ENCODE data around the gene HAPLN2.
"Not testable (repeated sequence)": the region's sequence is repeated elsewhere in the genome, so short reads cannot be mapped to it uniquely, and the experiment has no call there.

The HAPLN2 gene

DNA sequence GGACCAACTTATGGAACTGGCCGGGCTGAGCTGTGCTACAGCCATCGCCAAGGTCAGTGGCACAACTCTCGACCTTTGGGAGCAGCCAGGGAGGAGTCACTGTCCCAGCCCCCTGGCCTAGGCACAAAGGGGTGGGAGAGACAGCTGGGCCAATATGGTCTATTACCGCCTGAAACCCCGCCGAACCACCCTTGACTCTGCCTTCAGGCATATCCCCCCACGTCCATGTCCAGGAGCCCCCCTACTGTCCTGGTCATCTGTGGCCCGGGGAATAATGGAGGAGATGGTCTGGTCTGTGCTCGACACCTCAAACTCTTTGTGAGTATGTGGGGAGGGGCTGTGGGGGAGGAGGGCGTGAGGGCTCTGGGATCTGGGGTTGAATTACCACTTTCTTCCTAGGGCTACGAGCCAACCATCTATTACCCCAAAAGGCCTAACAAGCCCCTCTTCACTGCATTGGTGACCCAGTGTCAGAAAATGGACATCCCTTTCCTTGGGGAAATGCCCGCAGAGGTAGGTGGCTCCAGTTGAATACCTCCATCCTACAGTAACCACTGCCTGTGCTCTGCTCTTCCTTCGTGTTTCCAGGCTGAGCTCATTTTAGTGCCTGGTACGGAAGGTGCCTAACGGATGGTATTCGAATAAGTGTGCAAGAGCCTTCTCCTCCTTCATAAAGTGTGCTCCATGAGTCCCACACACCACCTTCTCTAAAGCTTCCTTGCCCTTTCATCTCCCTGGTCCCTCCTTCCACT lies 26.9 kb upstream of the HAPLN2 start:
- no peak for DNase-seq

GRCh38 chr1:156592910-156593660 lies 26.1 kb upstream of the HAPLN2 start:
- DNase-seq: no peak

GRCh38 chr1:156593661-156593989 lies 25.6 kb upstream of the HAPLN2 start:
- no peak for DNase-seq

- no peak for DNase-seq
These were observed 25.0 kb upstream of the HAPLN2 start for GRCh38 chr1:156594190-156594589.

DNA sequence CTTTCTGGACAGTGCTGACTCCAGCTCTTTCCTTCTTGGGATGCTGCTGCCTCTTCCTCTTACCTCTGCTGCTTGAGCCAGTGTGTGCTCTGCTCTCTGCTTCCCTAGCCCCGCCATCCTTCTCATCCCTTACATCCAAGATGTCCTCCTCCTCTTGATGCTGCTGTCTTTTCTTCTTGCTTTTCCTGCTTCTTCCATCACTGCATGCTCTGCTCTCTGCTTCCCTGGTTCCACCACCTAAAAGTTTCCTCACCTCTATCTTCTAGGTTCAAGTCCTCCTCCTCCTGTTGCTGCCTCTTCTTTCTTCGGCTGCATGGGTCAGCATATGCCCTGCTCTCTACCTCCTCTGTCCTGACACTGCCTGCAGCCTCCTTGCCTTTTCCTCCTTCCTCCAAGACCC lies 24.2 kb upstream of the HAPLN2 start:
- DNase-seq: no peak

DNA sequence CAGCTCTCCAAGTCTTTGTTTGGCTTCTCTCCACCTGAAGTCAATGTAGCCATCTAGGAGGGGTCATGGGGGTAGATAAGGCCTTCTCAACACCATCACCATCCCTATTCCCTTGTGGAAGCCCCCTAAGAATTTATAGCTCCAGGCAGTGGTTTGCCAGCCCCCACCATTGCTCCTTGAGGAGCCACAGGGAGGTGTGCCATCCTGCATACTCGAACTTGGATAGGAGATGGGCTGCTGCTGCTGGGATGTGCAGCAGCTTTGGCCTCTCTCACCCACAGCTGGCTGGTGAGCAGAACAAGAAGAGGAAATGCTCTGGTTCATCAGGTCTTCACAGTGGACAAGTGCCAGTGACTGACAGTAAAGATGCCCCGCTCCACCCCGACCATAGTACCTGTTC lies 22.8 kb upstream of the HAPLN2 start:
- no peak for DNase-seq

- no peak for DNase-seq
These were observed 21.1 kb upstream of the HAPLN2 start for GRCh38 chr1:156598125-156598524.

DNA sequence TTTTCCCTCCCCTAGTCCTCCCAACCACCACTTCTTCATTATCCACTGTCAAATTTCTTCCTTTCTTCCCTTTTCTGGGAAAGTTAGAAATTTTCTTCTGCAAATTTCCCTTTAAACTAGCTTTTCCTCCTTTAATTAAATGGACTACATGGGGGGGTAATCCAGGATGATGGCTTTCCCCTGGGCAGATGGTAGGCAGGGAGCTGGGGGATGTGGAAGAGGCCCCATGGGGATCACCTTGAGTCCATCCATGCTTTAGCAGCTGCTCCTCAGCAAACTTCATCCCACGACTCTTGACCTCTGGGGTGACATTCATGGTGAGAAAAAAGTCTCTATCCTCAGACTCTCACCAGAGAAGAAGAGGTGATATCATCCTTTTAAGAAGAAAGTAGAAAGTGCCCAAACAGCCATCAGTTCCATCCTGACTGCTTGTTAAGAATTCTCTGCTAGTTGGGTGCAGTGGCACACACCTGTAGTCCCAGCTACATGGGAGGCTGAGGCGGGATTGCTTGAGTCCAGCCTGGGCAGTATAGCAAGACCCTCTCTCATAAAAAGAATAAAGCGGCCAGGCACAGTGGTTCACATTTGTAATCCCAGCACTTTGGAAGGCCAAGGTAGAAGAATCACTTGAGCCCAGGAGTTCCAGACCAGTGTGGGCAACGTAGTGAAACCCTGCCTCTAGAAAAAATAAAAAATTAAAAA lies 20.3 kb upstream of the HAPLN2 start:
- no peak for DNase-seq

GRCh38 chr1:156599811-156600210 lies 19.4 kb upstream of the HAPLN2 start:
- DNase-seq: no peak

GRCh38 chr1:156600733-156601121 lies 18.5 kb upstream of the HAPLN2 start:
- no peak for DNase-seq

DNA sequence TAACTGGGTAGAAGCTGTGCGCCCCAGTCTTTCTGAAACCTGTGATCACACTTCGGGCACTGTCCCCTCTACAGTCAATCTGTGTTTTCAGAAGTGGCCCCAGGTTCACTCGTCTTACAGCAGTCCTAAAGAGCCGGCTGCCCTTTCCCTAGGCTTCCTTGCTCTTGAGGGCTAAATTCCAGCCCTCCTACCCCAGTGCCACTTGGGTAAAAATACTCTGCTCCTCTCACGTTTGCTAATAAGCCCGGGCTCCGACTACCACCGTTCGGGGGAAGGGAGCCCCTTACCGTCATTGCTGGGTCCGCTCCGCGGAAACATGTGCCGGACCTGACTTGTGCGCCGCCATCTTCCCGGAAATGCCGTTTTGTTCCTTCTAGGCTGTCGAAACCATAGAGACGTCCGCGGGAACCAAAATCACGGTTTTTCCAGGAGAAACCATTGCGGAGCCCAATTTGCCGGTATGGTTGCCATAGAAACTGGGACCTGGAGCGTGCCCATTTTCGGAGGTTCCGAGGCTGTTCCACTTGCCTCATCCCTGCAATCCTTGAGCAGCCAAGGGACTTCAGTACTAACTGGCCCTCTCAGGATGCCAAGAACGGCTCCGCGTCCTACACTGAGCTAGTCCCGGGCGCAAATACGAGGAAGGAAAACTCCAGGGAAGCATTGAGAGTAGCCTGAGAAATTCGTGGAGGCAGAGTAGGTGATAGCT lies 17.9 kb upstream of the HAPLN2 start, which contains the start of gene GPATCH4:
TSS of gene GPATCH4 (minus strand) at position 358 of the 709 bp plus-strand sequence.
- DNase-seq: peak; percentile 93

DNA sequence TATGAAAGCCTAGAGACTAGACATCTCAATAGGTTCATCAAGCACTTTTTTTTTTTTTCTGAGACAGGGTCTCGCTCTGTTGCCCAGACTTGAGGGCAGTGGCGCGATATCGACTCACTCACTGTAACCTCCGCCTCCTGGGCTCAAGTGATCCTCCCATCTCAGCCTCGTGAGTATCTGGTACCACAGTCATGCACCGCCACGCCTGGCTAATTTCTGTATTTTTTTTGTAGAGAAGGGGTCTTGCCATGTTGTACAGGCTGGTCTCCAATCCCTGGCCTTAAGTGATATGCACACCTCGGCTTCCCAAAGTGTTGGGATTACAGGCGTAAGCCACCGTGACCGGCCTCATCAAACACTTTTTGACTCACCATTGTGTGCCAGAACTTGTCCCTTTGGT lies 17.3 kb upstream of the HAPLN2 start:
- no peak for DNase-seq

- no peak for DNase-seq
These were observed 16.6 kb upstream of the HAPLN2 start for GRCh38 chr1:156602557-156602993.

DNA sequence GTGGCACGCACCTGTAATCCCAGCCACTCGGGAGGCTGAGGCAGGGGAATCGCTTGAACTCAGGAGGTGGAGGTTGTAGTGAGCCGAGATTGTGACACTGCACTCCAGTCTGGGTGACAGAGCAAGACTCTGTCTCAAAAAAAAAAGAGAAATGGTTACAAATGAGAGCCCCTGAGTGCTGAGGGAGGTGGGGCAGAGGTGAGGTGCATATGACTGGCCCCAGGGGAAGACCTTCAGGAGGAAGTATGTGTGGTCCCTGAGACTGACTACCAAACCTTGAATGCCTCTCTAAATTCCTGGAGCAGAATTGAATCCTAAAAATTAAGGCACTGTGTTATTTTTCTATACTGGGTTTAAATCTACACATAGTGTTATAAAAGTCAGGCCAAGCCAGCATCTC lies 11.9 kb upstream of the HAPLN2 start:
- DNase-seq: not testable (repeated sequence)

DNA sequence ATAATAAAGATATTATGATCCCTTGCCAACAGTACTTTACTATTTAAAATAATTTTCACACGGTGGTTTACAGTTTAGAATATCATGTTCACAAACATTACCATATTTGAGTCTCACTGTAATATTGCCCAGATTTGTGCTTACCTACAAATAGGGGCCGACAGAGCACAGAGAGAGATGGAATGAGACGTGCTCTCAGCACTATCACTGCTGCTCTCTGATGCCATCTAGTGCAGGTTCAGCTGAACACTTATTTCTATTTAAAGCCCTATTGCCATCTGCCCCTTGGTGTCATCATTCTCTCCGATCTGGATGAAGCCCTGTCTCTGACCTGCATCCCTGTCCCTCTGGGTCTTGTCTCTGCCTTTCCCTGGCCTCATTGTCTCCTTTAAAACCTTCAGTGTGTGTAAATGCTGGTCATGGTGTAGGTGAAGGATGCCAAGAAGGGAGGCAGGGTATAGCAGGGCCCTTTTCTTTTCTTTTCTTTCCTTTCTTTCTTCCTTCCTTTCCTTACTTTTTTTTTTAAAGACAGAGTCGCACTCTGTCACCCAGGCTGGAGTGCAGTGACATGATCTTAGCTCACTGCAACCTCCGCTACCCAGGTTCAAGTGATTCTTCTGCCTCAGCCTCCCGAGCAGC lies 11.1 kb upstream of the HAPLN2 start:
- DNase-seq: peak; percentile 71

DNA sequence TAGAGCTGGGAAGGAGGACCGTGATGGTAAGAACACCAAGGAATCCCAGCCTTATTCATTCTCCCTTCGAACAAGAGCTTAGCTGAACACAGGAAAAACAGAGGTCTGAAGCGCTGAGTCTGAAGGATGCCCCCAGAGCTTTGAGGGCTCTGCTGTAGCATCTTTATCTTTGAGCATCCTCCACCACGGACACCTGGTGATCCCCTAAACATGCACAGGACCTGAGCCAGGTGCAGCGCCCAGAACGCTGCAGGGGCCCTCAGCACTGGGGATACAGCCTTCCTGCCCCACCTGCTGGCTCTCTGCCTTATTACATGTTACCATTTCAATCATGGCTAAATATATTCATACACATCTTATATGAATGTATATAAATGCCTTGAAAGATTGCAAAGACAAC lies 10.2 kb upstream of the HAPLN2 start:
- DNase-seq: no peak

DNA sequence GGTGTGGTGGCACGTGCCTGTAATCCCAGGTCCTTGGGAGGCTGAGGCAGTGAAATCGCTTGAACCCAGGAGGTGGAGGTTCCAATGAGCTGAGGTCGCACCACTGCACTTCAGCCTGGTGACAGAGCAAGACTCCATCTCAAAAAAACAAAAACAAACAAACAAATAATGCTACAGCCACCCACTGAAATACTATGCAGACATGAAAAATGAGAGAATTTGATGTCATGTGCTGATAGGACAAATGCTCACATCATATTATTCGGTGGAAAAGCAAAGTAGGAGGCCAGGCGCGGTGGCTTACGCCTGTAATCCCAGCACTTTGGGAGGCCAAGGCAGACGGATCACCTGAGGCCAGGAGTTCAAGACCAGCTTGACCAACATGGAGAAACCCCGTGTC lies 9.1 kb upstream of the HAPLN2 start:
- not testable (repeated sequence) for DNase-seq

DNA sequence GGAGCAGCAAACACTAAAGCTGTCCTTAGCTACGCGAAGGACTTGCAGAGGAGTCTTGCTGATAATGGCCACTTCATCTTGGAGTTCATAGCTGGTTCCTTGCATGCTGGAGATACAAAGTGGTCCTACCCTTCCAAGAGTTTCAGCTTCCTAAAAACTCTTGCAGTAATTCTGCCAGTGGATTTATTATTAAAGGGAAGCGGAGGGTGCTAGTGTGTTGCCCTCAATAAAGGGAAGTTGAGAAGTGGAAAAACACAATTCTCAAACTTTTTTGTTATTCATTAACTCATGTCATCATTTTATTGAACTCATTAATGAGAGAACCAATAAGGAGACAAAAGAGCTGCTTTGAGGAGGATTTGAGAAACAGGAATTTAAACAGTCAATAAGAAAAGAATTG lies 6.5 kb upstream of the HAPLN2 start:
- no peak for DNase-seq

DNA sequence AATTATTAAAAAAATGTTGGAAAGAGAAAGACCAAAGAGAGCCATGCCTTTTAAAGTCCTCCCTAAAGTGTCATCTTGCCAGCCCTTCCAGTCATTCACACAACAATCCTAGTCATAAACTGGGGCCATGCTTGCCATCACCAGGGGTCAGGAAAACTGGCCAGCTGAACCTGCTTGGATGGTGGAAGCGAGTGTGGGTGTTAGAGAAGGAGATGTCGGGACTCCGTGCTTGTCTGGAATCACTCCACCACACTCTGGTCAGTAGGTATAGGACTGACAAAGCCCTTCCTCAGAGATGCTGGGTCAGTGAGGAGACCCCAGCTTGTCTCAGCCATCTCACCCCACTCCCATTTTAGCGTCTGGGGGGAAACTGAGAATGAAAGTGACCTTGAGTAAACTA lies 3.3 kb upstream of the HAPLN2 start:
- no peak for DNase-seq

- DNase-seq: no peak
These were observed 2.8 kb upstream of the HAPLN2 start for GRCh38 chr1:156616463-156616862.

DNA sequence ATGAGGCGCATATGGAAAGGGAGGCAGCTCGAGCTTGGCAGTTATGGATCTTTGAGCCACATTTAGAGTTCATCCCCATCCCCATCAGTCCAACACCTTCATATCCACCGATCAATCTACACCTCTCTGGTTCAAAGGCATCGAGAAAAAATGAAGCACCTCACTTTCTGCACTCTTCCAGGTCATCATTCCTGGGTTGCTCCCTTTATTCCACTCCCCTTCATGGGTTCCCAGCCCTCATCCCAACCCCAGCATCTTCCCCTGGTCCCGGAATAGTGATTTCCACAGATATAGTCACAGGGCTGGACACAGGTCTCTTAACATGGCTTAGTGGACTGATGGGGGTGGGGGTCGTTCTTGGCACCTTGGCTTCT lies 354 bp downstream of the HAPLN2 start:
- no peak for DNase-seq

GRCh38 chr1:156622581-156623297 lies 3.5 kb downstream of the HAPLN2 start:
- DNase-seq: no peak
